ENCODE data around the gene HDAC5.
"Not testable (repeated sequence)": the region's sequence is repeated elsewhere in the genome, so short reads cannot be mapped to it uniquely, and the experiment has no call there.

Gene HDAC5

GRCh38 chr17:44049294-44050060 is 74.0 kb downstream of the HDAC5 start:
- DNase-seq = no peak
- Histone ChIP-seq H2BK5ac (ENCODE audit: low read depth, low read length, poor library complexity) (no peak overlapping the region), H3K4ac (ENCODE audit: low read depth, low read length) (peak overlapping the region; percentile 64), H3K9me3 (ENCODE audit: insufficient read depth, low read depth, low read length) (no peaks in the 10 kb centered on the region), H3K4me2 (ENCODE audit: low read length) (no peak overlapping the region), H3K79me2 (ENCODE audit: control insufficient read depth, insufficient read depth, low read length, poor library complexity) (no peaks in the 10 kb centered on the region), H3K36me3 (ENCODE audit: control insufficient read depth in 1 of 2, insufficient read depth in 2 of 2, low read length in 2 of 2) (peaks cover 45 to 52% of the 10 kb centered on the region in 2 experiments), H3K27me3 (ENCODE audit: insufficient read depth, low read length) (no peaks in the 10 kb centered on the region), H3K14ac (ENCODE audit: low read length) (no peak overlapping the region), H3K23ac (ENCODE audit: low read length) (no peak overlapping the region), H2AFZ (ENCODE audit: insufficient read depth, low read length, poor library complexity) (no peak overlapping the region), H2BK120ac (ENCODE audit: insufficient read depth, low read length, poor library complexity) (no peak overlapping the region), H4K91ac (ENCODE audit: low read depth, low read length) (no peak overlapping the region), H4K12ac (ENCODE audit: low read depth, low read length) (no peak overlapping the region), H3K18ac (ENCODE audit: low read length) (no peak overlapping the region), H2AK5ac (ENCODE audit: low read length) (no peak overlapping the region), H3K4me1 (ENCODE audit: control insufficient read depth in 1 of 2, insufficient read depth in 2 of 2, low read length in 2 of 2) (no peaks in the 10 kb centered on the region), H3K4me3 (ENCODE audit: low read depth, low read length) (no peak overlapping the region), H3K27ac (ENCODE audit: low read depth, low read length) (no peak overlapping the region), H3K9ac (ENCODE audit: low read length) (no peak overlapping the region), H4K8ac (ENCODE audit: low read depth, low read length) (no peak overlapping the region), H3K79me1 (ENCODE audit: low read length) (no peaks in the 10 kb centered on the region), H2BK12ac (ENCODE audit: low read length) (no peak overlapping the region)
- WGBS (ENCODE audit: extremely low coverage, insufficient coverage, insufficient read length) = no CpG with 5 or more reads among the region's 9 CpGs

- not testable (repeated sequence) for H3K27ac ChIP-seq (ENCODE audit: low read depth, low read length); H2AK5ac ChIP-seq (ENCODE audit: low read length); H4K91ac ChIP-seq (ENCODE audit: low read depth, low read length); DNase-seq; H3K23ac ChIP-seq (ENCODE audit: low read length); H3K4me3 ChIP-seq (ENCODE audit: low read depth, low read length); H3K9me3 ChIP-seq (ENCODE audit: insufficient read depth, low read depth, low read length); H2AFZ ChIP-seq (ENCODE audit: insufficient read depth, low read length, poor library complexity); H3K14ac ChIP-seq (ENCODE audit: low read length); H3K4me2 ChIP-seq (ENCODE audit: low read length); H4K12ac ChIP-seq (ENCODE audit: low read depth, low read length); H3K4me1 ChIP-seq (ENCODE audit: control insufficient read depth in 1 of 2, insufficient read depth in 2 of 2, low read length in 2 of 2); H3K4ac ChIP-seq (ENCODE audit: low read depth, low read length); H2BK120ac ChIP-seq (ENCODE audit: insufficient read depth, low read length, poor library complexity); H4K8ac ChIP-seq (ENCODE audit: low read depth, low read length); H2BK5ac ChIP-seq (ENCODE audit: low read depth, low read length, poor library complexity); H2BK12ac ChIP-seq (ENCODE audit: low read length); H3K18ac ChIP-seq (ENCODE audit: low read length); H3K9ac ChIP-seq (ENCODE audit: low read length); H3K79me2 ChIP-seq (ENCODE audit: control insufficient read depth, insufficient read depth, low read length, poor library complexity); H3K79me1 ChIP-seq (ENCODE audit: low read length); H3K27me3 ChIP-seq (ENCODE audit: insufficient read depth, low read length)
- H3K36me3 ChIP-seq (ENCODE audit: control insufficient read depth in 1 of 2, insufficient read depth in 2 of 2, low read length in 2 of 2) = peaks cover 35 to 44% of the 10 kb centered on the region in 2 experiments
- no CpG with 5 or more reads among the region's 7 CpGs for WGBS (ENCODE audit: extremely low coverage, insufficient coverage, insufficient read length)
These were observed 76.5 kb downstream of the HDAC5 start for GRCh38 chr17:44046893-44047292.

- Histone ChIP-seq H4K12ac (ENCODE audit: low read depth, low read length) (no peak overlapping the region), H3K27ac (ENCODE audit: low read depth, low read length) (no peak overlapping the region), H3K4ac (ENCODE audit: low read depth, low read length) (no peak overlapping the region), H4K91ac (ENCODE audit: low read depth, low read length) (no peak overlapping the region), H2BK120ac (ENCODE audit: insufficient read depth, low read length, poor library complexity) (no peak overlapping the region), H3K4me1 (ENCODE audit: control insufficient read depth in 1 of 2, insufficient read depth in 2 of 2, low read length in 2 of 2) (no peaks in the 10 kb centered on the region), H2BK5ac (ENCODE audit: low read depth, low read length, poor library complexity) (no peak overlapping the region), H3K9ac (ENCODE audit: low read length) (no peak overlapping the region), H3K36me3 (ENCODE audit: control insufficient read depth in 1 of 2, insufficient read depth in 2 of 2, low read length in 2 of 2) (peaks cover 24 to 31% of the 10 kb centered on the region in 2 experiments), H2AK5ac (ENCODE audit: low read length) (no peak overlapping the region), H3K4me2 (ENCODE audit: low read length) (no peak overlapping the region), H3K4me3 (ENCODE audit: low read depth, low read length) (no peak overlapping the region), H3K14ac (ENCODE audit: low read length) (no peak overlapping the region), H3K9me3 (ENCODE audit: insufficient read depth, low read depth, low read length) (no peaks in the 10 kb centered on the region), H3K23ac (ENCODE audit: low read length) (no peak overlapping the region), H3K27me3 (ENCODE audit: insufficient read depth, low read length) (no peaks in the 10 kb centered on the region), H2BK12ac (ENCODE audit: low read length) (no peak overlapping the region), H4K8ac (ENCODE audit: low read depth, low read length) (no peak overlapping the region), H2AFZ (ENCODE audit: insufficient read depth, low read length, poor library complexity) (no peak overlapping the region), H3K18ac (ENCODE audit: low read length) (no peak overlapping the region), H3K79me1 (ENCODE audit: low read length) (no peaks in the 10 kb centered on the region), H3K79me2 (ENCODE audit: control insufficient read depth, insufficient read depth, low read length, poor library complexity) (peaks cover 4% of the 10 kb centered on the region)
- WGBS (ENCODE audit: extremely low coverage, insufficient coverage, insufficient read length) = no CpG with 5 or more reads among the region's 4 CpGs
- no peak for DNase-seq
These were observed 78.0 kb downstream of the HDAC5 start for GRCh38 chr17:44045486-44045885.

GRCh38 chr17:44044071-44044470 is 79.4 kb downstream of the HDAC5 start:
- no peaks in the 10 kb centered on the region for H3K4me1 ChIP-seq (ENCODE audit: control insufficient read depth in 1 of 2, insufficient read depth in 2 of 2, low read length in 2 of 2)
- no CpG with 5 or more reads among the region's 1 CpG for WGBS (ENCODE audit: extremely low coverage, insufficient coverage, insufficient read length)

More at GRCh38 chr17:44044071-44044470, 79.4 kb downstream of the HDAC5 start:
- Histone ChIP-seq H2AK5ac (ENCODE audit: low read length) (no peak overlapping the region), H3K27ac (ENCODE audit: low read depth, low read length) (no peak overlapping the region), H2BK12ac (ENCODE audit: low read length) (no peak overlapping the region), H3K4me2 (ENCODE audit: low read length) (no peak overlapping the region), H4K91ac (ENCODE audit: low read depth, low read length) (no peak overlapping the region), H3K23ac (ENCODE audit: low read length) (no peak overlapping the region), H3K27me3 (ENCODE audit: insufficient read depth, low read length) (no peaks in the 10 kb centered on the region), H2BK5ac (ENCODE audit: low read depth, low read length, poor library complexity) (no peak overlapping the region), H3K79me2 (ENCODE audit: control insufficient read depth, insufficient read depth, low read length, poor library complexity) (peaks cover 4% of the 10 kb centered on the region), H3K4me3 (ENCODE audit: low read depth, low read length) (no peak overlapping the region), H3K9me3 (ENCODE audit: insufficient read depth, low read depth, low read length) (no peaks in the 10 kb centered on the region), H3K36me3 (ENCODE audit: control insufficient read depth in 1 of 2, insufficient read depth in 2 of 2, low read length in 2 of 2) (peaks cover 16 to 23% of the 10 kb centered on the region in 2 experiments), H3K18ac (ENCODE audit: low read length) (no peak overlapping the region), H3K14ac (ENCODE audit: low read length) (no peak overlapping the region), H4K8ac (ENCODE audit: low read depth, low read length) (no peak overlapping the region), H3K9ac (ENCODE audit: low read length) (no peak overlapping the region), H4K12ac (ENCODE audit: low read depth, low read length) (no peak overlapping the region), H3K4ac (ENCODE audit: low read depth, low read length) (no peak overlapping the region), H3K79me1 (ENCODE audit: low read length) (no peaks in the 10 kb centered on the region), H2BK120ac (ENCODE audit: insufficient read depth, low read length, poor library complexity) (no peak overlapping the region), H2AFZ (ENCODE audit: insufficient read depth, low read length, poor library complexity) (no peak overlapping the region)
- DNase-seq = no peak
